Measurements from ENCODE around the gene CMTM4.
"Not testable (repeated sequence)": the region's sequence is repeated elsewhere in the genome, so short reads cannot be mapped to it uniquely, and the experiment has no call there.

CMTM4 gene

GRCh38 chr16:66569827-66570405 lies 126.6 kb downstream of the CMTM4 start:
- DNase-seq (ENCODE audit: extremely low read depth in 1 of 2, low read depth in 1 of 2) = no peak

- DNase-seq (ENCODE audit: extremely low read depth in 1 of 2, low read depth in 1 of 2) = no peak
Measured at GRCh38 chr16:66569131-66569530, 127.4 kb downstream of the CMTM4 start.

GRCh38 chr16:66568355-66568754 lies 128.2 kb downstream of the CMTM4 start:
- no peak for DNase-seq (ENCODE audit: extremely low read depth in 1 of 2, low read depth in 1 of 2)

GRCh38 chr16:66567270-66567669 lies 129.3 kb downstream of the CMTM4 start:
- not testable (repeated sequence) for DNase-seq (ENCODE audit: extremely low read depth in 1 of 2, low read depth in 1 of 2)

GRCh38 chr16:66566051-66566901 lies 130.3 kb downstream of the CMTM4 start, which contains the start of gene CMTM1:
TSS of gene CMTM1 (plus strand) at chr16:66566439. CDS start at chr16:66566514, 75 bp downstream.
- no peak for DNase-seq (ENCODE audit: extremely low read depth in 1 of 2, low read depth in 1 of 2)

All from activated CD8-positive, alpha-beta memory T cell treated with anti-CD3 and anti-CD28 coated beads for 1 hour (primary cell).